HepG2 (cell line): ENCODE results near the gene TEKTIP1. TPM values are rescaled to one million over a fixed set of nuclear protein-coding genes. Genes with fewer than 3 reads are reported as not detected.

Source experiments
- CBX5 ChIP-seq: sonication (generic); formaldehyde crosslinking; IDR thresholded peaks from 2 replicates; pipeline ENCODE4 v1.4.0; 2020; ENCODE audit warnings: missing genetic modification reagents, borderline replicate concordance
- DPF2 ChIP-seq: sonication (generic); formaldehyde crosslinking; IDR thresholded peaks from 2 replicates; pipeline ENCODE4 v1.4.0; 2020; ENCODE audit warnings: mild to moderate bottlenecking, low read depth, missing genetic modification reagents, borderline replicate concordance
- E2F5 ChIP-seq: sonication (generic); formaldehyde crosslinking; conservative IDR thresholded peaks from 2 replicates; pipeline ENCODE4 v1.4.0; 2020; ENCODE audit warnings: missing genetic modification reagents
- IRF9 ChIP-seq: sonication (generic); formaldehyde crosslinking; IDR thresholded peaks from 2 replicates; pipeline ENCODE4 v1.8.0; 2022; ENCODE audit warnings: missing genetic modification reagents, mild to moderate bottlenecking, borderline replicate concordance
- JUN ChIP-seq: sonication (generic); formaldehyde crosslinking; IDR thresholded peaks from 2 replicates; pipeline ENCODE4 v1.4.0; 2020; ENCODE audit warnings: mild to moderate bottlenecking, missing genetic modification reagents
- KAT2B ChIP-seq: fragments of 150-350 bp; IDR thresholded peaks from 2 replicates; pipeline ENCODE4 v1.6.1; 2014; ENCODE audit warnings: low read depth, low read length, borderline replicate concordance
- MAF1 ChIP-seq: sonication (generic); formaldehyde crosslinking; IDR thresholded peaks from 2 replicates; pipeline ENCODE4 v1.5.0; 2020; ENCODE audit warnings: missing genetic modification reagents, borderline replicate concordance
- MEIS1 ChIP-seq: sonication (generic); formaldehyde crosslinking; IDR thresholded peaks from 2 replicates; pipeline ENCODE4 v1.9.0; 2021; ENCODE audit warnings: mild to moderate bottlenecking, missing genetic modification reagents, moderate library complexity, borderline replicate concordance
- MTA1 ChIP-seq: sonication (generic); formaldehyde crosslinking; IDR thresholded peaks from 2 replicates; pipeline ENCODE4 v1.4.0; 2020; ENCODE audit warnings: missing genetic modification reagents, mild to moderate bottlenecking, borderline replicate concordance
- PHF8 ChIP-seq: sonication (generic); formaldehyde crosslinking; IDR thresholded peaks from 2 replicates; pipeline ENCODE4 v1.5.0; 2020; ENCODE audit warnings: missing genetic modification reagents
- PRPF4 ChIP-seq: fragments of 200-400 bp; formaldehyde crosslinking; IDR thresholded peaks from 2 replicates; pipeline ENCODE4 v1.6.1; 2016; ENCODE audit warnings: low read length, low read depth; ENCODE audit not compliant: poor library complexity, severe bottlenecking
- SAFB2 ChIP-seq: sonication (generic); formaldehyde crosslinking; IDR thresholded peaks from 2 replicates; pipeline ENCODE4 v1.5.1; 2020; ENCODE audit warnings: missing genetic modification reagents, low read depth, mild to moderate bottlenecking, borderline replicate concordance
- SUZ12 ChIP-seq: fragments of 150-350 bp; IDR thresholded peaks from 2 replicates; pipeline ENCODE4 v1.6.1; 2014; ENCODE audit warnings: low read depth, low read length
- ZFP91 ChIP-seq: sonication (generic); formaldehyde crosslinking; IDR thresholded peaks from 2 replicates; pipeline ENCODE4 v1.9.0; 2022; ENCODE audit warnings: missing genetic modification reagents, mild to moderate bottlenecking, borderline replicate concordance
- ZFY ChIP-seq: sonication (generic); formaldehyde crosslinking; IDR thresholded peaks from 2 replicates; pipeline ENCODE4 v1.4.0; 2020; ENCODE audit warnings: missing genetic modification reagents
- ZGPAT ChIP-seq: IDR thresholded peaks from 2 replicates; pipeline ENCODE4 v1.6.1; 2016; ENCODE audit warnings: mild to moderate bottlenecking
- ZNF329 ChIP-seq: sonication (generic); formaldehyde crosslinking; IDR thresholded peaks from 2 replicates; pipeline ENCODE4 v1.9.0; 2021; ENCODE audit warnings: low read depth, mild to moderate bottlenecking, missing genetic modification reagents
- ZNF512 ChIP-seq: sonication (generic); formaldehyde crosslinking; IDR thresholded peaks from 2 replicates; pipeline ENCODE4 v1.4.0; 2020; ENCODE audit warnings: mild to moderate bottlenecking, missing genetic modification reagents
- ZNF605 ChIP-seq: sonication (generic); formaldehyde crosslinking; IDR thresholded peaks from 2 replicates; pipeline ENCODE4 v1.8.0; 2022; ENCODE audit warnings: mild to moderate bottlenecking, missing genetic modification reagents
- ZNF788 ChIP-seq: sonication (generic); formaldehyde crosslinking; IDR thresholded peaks from 2 replicates; pipeline ENCODE4 v1.5.0; 2020; ENCODE audit warnings: mild to moderate bottlenecking, missing genetic modification reagents, borderline replicate concordance
- ZNF891 ChIP-seq: sonication (generic); formaldehyde crosslinking; IDR thresholded peaks from 2 replicates; pipeline ENCODE4 v1.5.0; 2020; ENCODE audit warnings: mild to moderate bottlenecking, missing genetic modification reagents
- ZSCAN31 ChIP-seq: sonication (generic); formaldehyde crosslinking; IDR thresholded peaks from 2 replicates; pipeline ENCODE4 v1.5.0; 2020; ENCODE audit warnings: low read depth, mild to moderate bottlenecking, missing genetic modification reagents
- polyA plus RNA-seq, 8 experiments: library from polyadenylated mRNA; depleted of rRNA in 3 of 8; stranded (reverse) in 7 of 8; unstranded in 1 of 8; fragments of >200 nt; fragmentation: Illumina TruSeq in 4 of 8; extraction: Trizol in 4 of 8; gene quantifications; 2 replicates each; pipeline versions ENCODE4 v1.2.1 to v1.2.3, GENCODE V29; 2011 to 2016; ENCODE audit warnings: low read depth in 4 of 8, missing spikeins in 1 of 8, mixed read lengths in 1 of 8; ENCODE audit not compliant: insufficient read depth in 1 of 8
- total RNA-seq, 5 experiments: library from RNA; depleted of rRNA; stranded (reverse); fragments of >200 nt; fragmentation: Illumina TruSeq; extraction: Trizol; gene quantifications; 2 replicates each; pipeline ENCODE4 v1.2.3, GENCODE V29; 2016; ENCODE audit warnings: low read depth in 1 of 5

TEKTIP1 gene
- total and polyA plus RNA-seq, 2 of the 13 experiments (the other 11 are each of a cell fraction or from before 2014, with no cell fraction given) = not detected

GRCh38 chr19:3506384-3507340 is 32.3 kb upstream of the TEKTIP1 start (continued):
- TF ChIP-seq ZNF605 (no peak), MEIS1 (no peak), SAFB2 (no peak), IRF9 (0 out of 2 replicates have a peak, but pooled peaks have one; percentile 19), CBX5 (CRISPR knock-in tag) (no peak), ZGPAT (CRISPR knock-in tag) (no peak), SUZ12 (no peak), PRPF4 (no peak), ZSCAN31 (no peak), E2F5 (CRISPR knock-in tag) (no peak), JUN (CRISPR knock-in tag) (no peak), ZFP91 (CRISPR knock-in tag) (no peak), PHF8 (CRISPR knock-in tag) (no peak), DPF2 (no peak), ZNF788 (no peak), MTA1 (CRISPR knock-in tag) (no peak), MAF1 (CRISPR knock-in tag) (0 out of 2 replicates have a peak, but pooled peaks have one; percentile 6), ZNF512 (CRISPR knock-in tag) (no peak), KAT2B (no peak), ZNF891 (CRISPR knock-in tag) (no peak), ZNF329 (CRISPR knock-in tag) (no peak), ZFY (peak; percentile 76; the same call in 1 of the 2 replicates)
